SK-N-SH (cell line): ENCODE data around the gene DNAH7. TPM values are rescaled to one million over a fixed set of nuclear protein-coding genes. Genes with fewer than 3 reads are reported as not detected.

Source experiments
- CTCF ChIA-PET: fragments of 300-600, 350-600 bp; formaldehyde crosslinking; extraction: SDS; loops from one replicate; lab custom pipeline; 2021; lab: Yijun Ruan, JAX
- POLR2A ChIA-PET: fragments of 350-600 bp; sonication (Branson Sonifier 250); formaldehyde crosslinking; extraction: SDS; loops from one replicate; lab custom pipeline; 2020; ENCODE audit warnings: antibody characterized with exemption, inconsistent platforms; lab: Yijun Ruan, JAX
- DNase-seq: peaks from one replicate; pipeline ENCODE4 v3.0.0; 2012
- H2AFZ ChIP-seq: fragments of 200-600 bp; sonication (generic); 2 replicates; pipeline ENCODE4 v1.8.1; 2016; ENCODE audit warnings: antibody characterized with exemption, mild to moderate bottlenecking, low read depth
- H3F3A ChIP-seq: fragments of 200-600 bp; sonication (generic); replicated peaks from 2 replicates; pipeline ENCODE3; 2016; ENCODE audit warnings: antibody characterized with exemption, mild to moderate bottlenecking; ENCODE audit not compliant: insufficient read depth
- H3K27ac ChIP-seq, 2 experiments: fragments of 200-500 bp in 1 of 2; fragments of 200-600 bp in 1 of 2; sonication (Bioruptor generic) in 1 of 2; sonication (generic), shearing (Covaris generic) in 1 of 2; 2 replicates each; pipeline versions ENCODE4 v1.5.1 to v1.6.1; 2014 to 2016; ENCODE audit warnings: low read depth in 2 of 2, inconsistent platforms in 1 of 2, low read length in 1 of 2, mild to moderate bottlenecking in 1 of 2, mixed read lengths in 1 of 2
- H3K27me3 ChIP-seq: fragments of 200-600 bp; sonication (generic), shearing (Covaris generic); 2 replicates; pipeline ENCODE4 v1.6.1; 2016; ENCODE audit warnings: mixed run types; ENCODE audit not compliant: insufficient read depth
- H3K36me3 ChIP-seq, 2 experiments: fragments of 200-500 bp in 1 of 2; fragments of 200-600 bp in 1 of 2; sonication (Bioruptor generic) in 1 of 2; sonication (generic) in 1 of 2; replicated peaks in 1 of 2; 2 replicates each; pipeline versions ENCODE3 to v1.5.1; 2014 to 2016; ENCODE audit warnings: low read length in 1 of 2, mild to moderate bottlenecking in 1 of 2; ENCODE audit not compliant: insufficient read depth in 2 of 2, control insufficient read depth in 1 of 2
- H3K4me1 ChIP-seq, 2 experiments: fragments of 200-500 bp in 1 of 2; fragments of 200-600 bp in 1 of 2; sonication (Bioruptor generic) in 1 of 2; sonication (generic), shearing (Covaris generic) in 1 of 2; 2 replicates each; pipeline versions ENCODE4 v1.5.1 to v1.6.1; 2014 to 2016; ENCODE audit warnings: low read depth in 1 of 2, low read length in 1 of 2, mixed run types in 1 of 2; ENCODE audit not compliant: insufficient read depth in 2 of 2, control insufficient read depth in 1 of 2
- H3K4me2 ChIP-seq: fragments of 200-600 bp; sonication (generic), shearing (Covaris generic); 2 replicates; pipeline ENCODE4 v1.6.1; 2017; ENCODE audit warnings: mixed run types
- H3K4me3 ChIP-seq, 2 experiments: fragments of 200-500 bp in 1 of 2; fragments of 200-600 bp in 1 of 2; sonication (Bioruptor generic) in 1 of 2; sonication (generic), shearing (Covaris generic) in 1 of 2; 2 replicates each; pipeline versions ENCODE4 v1.5.1 to v1.8.1; 2014 to 2016; ENCODE audit warnings: low read depth in 2 of 2, inconsistent platforms in 1 of 2, low read length in 1 of 2, mild to moderate bottlenecking in 1 of 2, mixed read lengths in 1 of 2, moderate library complexity in 1 of 2
- H3K79me2 ChIP-seq: fragments of 200-600 bp; sonication (generic); 2 replicates; pipeline ENCODE4 v1.8.1; 2017; ENCODE audit warnings: mild to moderate bottlenecking; ENCODE audit not compliant: insufficient read depth
- H3K9ac ChIP-seq: fragments of 200-600 bp; sonication (generic); 2 replicates; pipeline ENCODE4 v1.6.1; 2017; ENCODE audit warnings: mixed run types
- H3K9me2 ChIP-seq: fragments of 200-600 bp; sonication (generic); 2 replicates; pipeline ENCODE4 v1.6.1; 2017; ENCODE audit warnings: mixed run types
- H3K9me3 ChIP-seq: fragments of 200-600 bp; sonication (generic); 2 replicates; pipeline ENCODE4 v1.6.1; 2017; ENCODE audit warnings: mixed run types, mild to moderate bottlenecking, moderate library complexity
- H4K20me1 ChIP-seq: fragments of 200-600 bp; sonication (generic); 2 replicates; pipeline ENCODE4 v1.6.1; 2017; ENCODE audit warnings: mild to moderate bottlenecking, mixed run types; ENCODE audit not compliant: insufficient read depth
- EP300 ChIP-seq, 2 experiments: IDR thresholded peaks; 2 replicates each; pipeline versions ENCODE4 v1.4.0 to v1.6.1; 2012; ENCODE audit warnings: borderline replicate concordance in 1 of 2, low read depth in 1 of 2, low read length in 1 of 2
- EZH2phosphoT487 ChIP-seq: fragments of 200-600 bp; sonication (generic); IDR thresholded peaks from 2 replicates; pipeline ENCODE4 v1.6.1; 2017; ENCODE audit warnings: low read depth, mixed run types, mild to moderate bottlenecking, antibody characterized with exemption, moderate library complexity, borderline replicate concordance
- GATA2 ChIP-seq: sonication (generic); formaldehyde crosslinking; IDR thresholded peaks from 2 replicates; pipeline ENCODE4 v1.5.0; 2020; ENCODE audit warnings: mild to moderate bottlenecking, missing genetic modification reagents
- JUND ChIP-seq: IDR thresholded peaks from 2 replicates; pipeline ENCODE4 v1.4.0; 2012
- NFIC ChIP-seq: IDR thresholded peaks from 2 replicates; pipeline ENCODE4 v1.4.0; 2012; ENCODE audit warnings: borderline replicate concordance
- POLR2AphosphoS5 ChIP-seq: IDR thresholded peaks from 2 replicates; pipeline ENCODE4 v1.6.1; 2012; ENCODE audit warnings: low read depth, low read length
- RAD21 ChIP-seq: IDR thresholded peaks from 2 replicates; pipeline ENCODE4 v1.6.1; 2012; ENCODE audit warnings: mild to moderate bottlenecking, low read length
- RCOR1 ChIP-seq: fragments of 150-350 bp; IDR thresholded peaks from 2 replicates; pipeline ENCODE4 v1.6.1; 2017; ENCODE audit warnings: antibody characterized with exemption, low read length
- RFX5 ChIP-seq: IDR thresholded peaks from 2 replicates; pipeline ENCODE4 v1.6.1; 2012; ENCODE audit warnings: mild to moderate bottlenecking, improper control_type of control experiment, low read length
- RXRA ChIP-seq: IDR thresholded peaks from 2 replicates; pipeline ENCODE4 v1.4.0; 2012; ENCODE audit warnings: low read depth, mild to moderate bottlenecking, borderline replicate concordance
- SIN3A ChIP-seq: IDR thresholded peaks from 2 replicates; pipeline ENCODE4 v1.6.1; 2012; ENCODE audit warnings: low read depth, mild to moderate bottlenecking, low read length, moderate library complexity, borderline replicate concordance
- SMC3 ChIP-seq: IDR thresholded peaks from 2 replicates; pipeline ENCODE4 v1.6.1; 2012; ENCODE audit warnings: low read depth, low read length, improper control_type of control experiment
- TAF1 ChIP-seq: IDR thresholded peaks from 2 replicates; pipeline ENCODE4 v1.6.1; 2012; ENCODE audit warnings: low read depth, mild to moderate bottlenecking, low read length, moderate library complexity, borderline replicate concordance
- TCF12 ChIP-seq: IDR thresholded peaks from 2 replicates; pipeline ENCODE4 v1.4.0; 2012
- USF1 ChIP-seq: IDR thresholded peaks from 2 replicates; pipeline ENCODE4 v1.4.0; 2012; ENCODE audit warnings: low read depth, borderline replicate concordance
- YY1 ChIP-seq: IDR thresholded peaks from 2 replicates; pipeline ENCODE4 v1.4.0; 2012; ENCODE audit warnings: low read depth, mild to moderate bottlenecking
- WGBS: methylation state at CpG from one replicate; pipeline ENCODE4 v1.1.6; 2017; ENCODE audit warnings: low lambda C conversion rate; 5-methylcytosine and 5-hydroxymethylcytosine counted together
- polyA plus RNA-seq, 3 experiments: library from polyadenylated mRNA; depleted of rRNA; stranded (reverse); fragments of >200 nt; gene quantifications; 2 replicates each; pipeline ENCODE4 v1.2.3, GENCODE V29; 2012
- TF ChIP-seq, protein P1 (sequence below): IDR thresholded peaks from 2 replicates; pipeline ENCODE4 v1.6.1; 2012; ENCODE audit warnings: mild to moderate bottlenecking, low read depth, low read length, moderate library complexity
- TF ChIP-seq, protein P2 (sequence below): fragments of 200-600 bp; sonication (generic); IDR thresholded peaks from 2 replicates; pipeline ENCODE4 v1.6.1; 2017; ENCODE audit warnings: antibody characterized with exemption, mild to moderate bottlenecking, moderate library complexity

DNAH7 gene
- polyA plus RNA-seq, 1 of the 3 experiments (the other 2 are of a cell fraction): 1.2 TPM

- H2AFZ ChIP-seq: no peak overlapping the region
- H3F3A ChIP-seq: no peaks in the 10 kb centered on the region
- no peak overlapping the region for H3K4me2 ChIP-seq
- WGBS: 62% methylated on average over 5 of the region's 5 CpGs
- H3K27ac ChIP-seq: no peak overlapping the region
- TF ChIP-seq RXRA (no peak), TCF12 (no peak)
- TF ChIP-seq, all 33 proteins: peak for 0
- peaks cover 0 to 2% of the 10 kb centered on the region in 2 experiments; a peak in 1 of 4 replicates for H3K4me1 ChIP-seq
- DNase-seq: no peak
- no peak overlapping the region for H3K4me3 ChIP-seq
- no peaks in the 10 kb centered on the region for H3K79me2 ChIP-seq
- H3K9me3 ChIP-seq: no peaks in the 10 kb centered on the region
- no peak overlapping the region for H3K9ac ChIP-seq
- POLR2A ChIA-PET: no interaction called here
- CTCF ChIA-PET: no interaction called here
- no peaks in the 10 kb centered on the region for H3K9me2 ChIP-seq
- H3K36me3 ChIP-seq: no peaks in the 10 kb centered on the region
- no peaks in the 10 kb centered on the region for H4K20me1 ChIP-seq
- no peaks in the 10 kb centered on the region for H3K27me3 ChIP-seq
Measured at GRCh38 chr2:195961873-195962272, 106.8 kb downstream of the DNAH7 start.

DNA sequence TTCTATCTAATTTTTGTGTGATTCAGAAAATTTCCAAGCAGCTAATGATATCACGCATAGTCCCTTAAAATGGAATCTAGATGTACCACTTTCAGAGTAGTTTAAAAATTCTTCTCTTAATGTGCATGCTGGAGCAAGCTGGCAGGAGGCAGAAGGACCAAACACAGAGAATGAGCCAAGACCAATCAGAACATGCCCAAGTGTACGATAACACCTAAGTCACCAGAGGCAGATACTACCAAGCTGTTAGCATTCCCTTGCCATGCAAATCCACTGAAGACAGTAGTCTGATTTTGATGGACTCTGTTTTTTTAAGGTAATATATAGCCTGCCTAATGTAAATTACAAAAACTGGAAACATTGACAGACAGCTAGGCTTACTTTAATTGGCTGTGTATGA lies 109.3 kb downstream of the DNAH7 start:
- no peak for DNase-seq
- no peaks in the 10 kb centered on the region for H3K27me3 ChIP-seq
- no peaks in the 10 kb centered on the region for H3K9me2 ChIP-seq
- no peak overlapping the region for H3K4me3 ChIP-seq
- H4K20me1 ChIP-seq: no peaks in the 10 kb centered on the region
- H3K9me3 ChIP-seq: peaks cover 6% of the 10 kb centered on the region
- no peaks in the 10 kb centered on the region for H3K4me1 ChIP-seq
- CTCF ChIA-PET: no interaction called here
- no peak overlapping the region for H3K4me2 ChIP-seq
- no peaks in the 10 kb centered on the region for H3K79me2 ChIP-seq
- TF ChIP-seq TCF12 (no peak), GATA2 (CRISPR knock-in tag) (no peak), YY1 (no peak)
- TF ChIP-seq, protein P1, sequence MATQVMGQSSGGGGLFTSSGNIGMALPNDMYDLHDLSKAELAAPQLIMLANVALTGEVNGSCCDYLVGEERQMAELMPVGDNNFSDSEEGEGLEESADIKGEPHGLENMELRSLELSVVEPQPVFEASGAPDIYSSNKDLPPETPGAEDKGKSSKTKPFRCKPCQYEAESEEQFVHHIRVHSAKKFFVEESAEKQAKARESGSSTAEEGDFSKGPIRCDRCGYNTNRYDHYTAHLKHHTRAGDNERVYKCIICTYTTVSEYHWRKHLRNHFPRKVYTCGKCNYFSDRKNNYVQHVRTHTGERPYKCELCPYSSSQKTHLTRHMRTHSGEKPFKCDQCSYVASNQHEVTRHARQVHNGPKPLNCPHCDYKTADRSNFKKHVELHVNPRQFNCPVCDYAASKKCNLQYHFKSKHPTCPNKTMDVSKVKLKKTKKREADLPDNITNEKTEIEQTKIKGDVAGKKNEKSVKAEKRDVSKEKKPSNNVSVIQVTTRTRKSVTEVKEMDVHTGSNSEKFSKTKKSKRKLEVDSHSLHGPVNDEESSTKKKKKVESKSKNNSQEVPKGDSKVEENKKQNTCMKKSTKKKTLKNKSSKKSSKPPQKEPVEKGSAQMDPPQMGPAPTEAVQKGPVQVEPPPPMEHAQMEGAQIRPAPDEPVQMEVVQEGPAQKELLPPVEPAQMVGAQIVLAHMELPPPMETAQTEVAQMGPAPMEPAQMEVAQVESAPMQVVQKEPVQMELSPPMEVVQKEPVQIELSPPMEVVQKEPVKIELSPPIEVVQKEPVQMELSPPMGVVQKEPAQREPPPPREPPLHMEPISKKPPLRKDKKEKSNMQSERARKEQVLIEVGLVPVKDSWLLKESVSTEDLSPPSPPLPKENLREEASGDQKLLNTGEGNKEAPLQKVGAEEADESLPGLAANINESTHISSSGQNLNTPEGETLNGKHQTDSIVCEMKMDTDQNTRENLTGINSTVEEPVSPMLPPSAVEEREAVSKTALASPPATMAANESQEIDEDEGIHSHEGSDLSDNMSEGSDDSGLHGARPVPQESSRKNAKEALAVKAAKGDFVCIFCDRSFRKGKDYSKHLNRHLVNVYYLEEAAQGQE: no peak
- POLR2A ChIA-PET: no interaction called here
- 83% methylated on average over 2 of the region's 2 CpGs for WGBS
- H3F3A ChIP-seq: no peaks in the 10 kb centered on the region
- H3K9ac ChIP-seq: no peak overlapping the region
- no peak overlapping the region for H2AFZ ChIP-seq
- H3K36me3 ChIP-seq: no peaks in the 10 kb centered on the region
- H3K27ac ChIP-seq: no peak overlapping the region

DNA sequence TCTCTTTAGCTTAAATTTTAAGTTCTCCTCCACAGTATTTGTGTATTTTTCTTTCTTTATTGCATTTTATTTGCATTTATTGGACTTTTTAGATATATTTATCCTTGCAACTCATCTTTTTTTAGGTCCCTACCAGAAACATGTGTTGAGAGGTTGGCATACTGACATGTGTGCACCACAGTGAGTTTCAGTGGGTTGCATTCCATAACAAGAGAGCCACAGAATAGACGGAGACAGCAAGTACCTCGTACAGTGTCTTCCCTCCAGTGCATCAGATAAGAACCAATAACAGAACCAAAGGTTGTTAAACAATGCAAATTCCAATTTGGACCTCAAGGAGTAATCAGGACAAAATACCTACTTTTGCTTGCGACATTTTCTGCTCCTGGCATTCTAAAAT lies 111.9 kb downstream of the DNAH7 start:
- no peaks in the 10 kb centered on the region for H3K27me3 ChIP-seq
- H3K36me3 ChIP-seq: no peaks in the 10 kb centered on the region
- ChIA-PET CTCF (interaction anchor here (0.8 kb wide), 1 partner anchor 18 kb away, joined by 3 read pairs; no protein-coding TSS in a partner anchor), POLR2A (interaction anchor here (0.6 kb wide), 1 partner anchor 37 kb away, joined by 3 read pairs; no protein-coding TSS in a partner anchor)
- H3F3A ChIP-seq: no peaks in the 10 kb centered on the region
- H3K4me1 ChIP-seq: no peaks in the 10 kb centered on the region
- H3K79me2 ChIP-seq: no peaks in the 10 kb centered on the region
- H2AFZ ChIP-seq: no peak overlapping the region
- no peak overlapping the region for H3K4me2 ChIP-seq
- H3K9me3 ChIP-seq: peaks cover 6% of the 10 kb centered on the region
- no peak overlapping the region for H3K27ac ChIP-seq
- no peaks in the 10 kb centered on the region for H4K20me1 ChIP-seq
- H3K9ac ChIP-seq: no peak overlapping the region
- no peaks in the 10 kb centered on the region for H3K9me2 ChIP-seq
- WGBS: 51% methylated on average over 3 of the region's 3 CpGs
- H3K4me3 ChIP-seq: no peak overlapping the region
- no peak for DNase-seq
- TF ChIP-seq EZH2phosphoT487 (no peak), RCOR1 (no peak), RAD21 (no peak), USF1 (no peak), RFX5 (no peak), POLR2AphosphoS5 (no peak), EP300 (IDR thresholded peaks at IDR 0.05; ENCODE audit: borderline replicate concordance in 1 of 2, low read depth in 1 of 2, low read length in 1 of 2) (no peak), SIN3A (no peak), SMC3 (no peak), NFIC (no peak), TAF1 (no peak), JUND (no peak)
- TF ChIP-seq, protein P2, sequence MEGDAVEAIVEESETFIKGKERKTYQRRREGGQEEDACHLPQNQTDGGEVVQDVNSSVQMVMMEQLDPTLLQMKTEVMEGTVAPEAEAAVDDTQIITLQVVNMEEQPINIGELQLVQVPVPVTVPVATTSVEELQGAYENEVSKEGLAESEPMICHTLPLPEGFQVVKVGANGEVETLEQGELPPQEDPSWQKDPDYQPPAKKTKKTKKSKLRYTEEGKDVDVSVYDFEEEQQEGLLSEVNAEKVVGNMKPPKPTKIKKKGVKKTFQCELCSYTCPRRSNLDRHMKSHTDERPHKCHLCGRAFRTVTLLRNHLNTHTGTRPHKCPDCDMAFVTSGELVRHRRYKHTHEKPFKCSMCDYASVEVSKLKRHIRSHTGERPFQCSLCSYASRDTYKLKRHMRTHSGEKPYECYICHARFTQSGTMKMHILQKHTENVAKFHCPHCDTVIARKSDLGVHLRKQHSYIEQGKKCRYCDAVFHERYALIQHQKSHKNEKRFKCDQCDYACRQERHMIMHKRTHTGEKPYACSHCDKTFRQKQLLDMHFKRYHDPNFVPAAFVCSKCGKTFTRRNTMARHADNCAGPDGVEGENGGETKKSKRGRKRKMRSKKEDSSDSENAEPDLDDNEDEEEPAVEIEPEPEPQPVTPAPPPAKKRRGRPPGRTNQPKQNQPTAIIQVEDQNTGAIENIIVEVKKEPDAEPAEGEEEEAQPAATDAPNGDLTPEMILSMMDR: no peak
